NCI-H82 (cell line): ENCODE measurements around the gene UGT2A3.
"Not testable (repeated sequence)": the region's sequence is repeated elsewhere in the genome, so short reads cannot be mapped to it uniquely, and the experiment has no call there.

Experiments
- DNase-seq: peaks from one replicate; lab custom pipeline; 2025; lab: John Stamatoyannopoulos, UW

The UGT2A3 gene

DNA sequence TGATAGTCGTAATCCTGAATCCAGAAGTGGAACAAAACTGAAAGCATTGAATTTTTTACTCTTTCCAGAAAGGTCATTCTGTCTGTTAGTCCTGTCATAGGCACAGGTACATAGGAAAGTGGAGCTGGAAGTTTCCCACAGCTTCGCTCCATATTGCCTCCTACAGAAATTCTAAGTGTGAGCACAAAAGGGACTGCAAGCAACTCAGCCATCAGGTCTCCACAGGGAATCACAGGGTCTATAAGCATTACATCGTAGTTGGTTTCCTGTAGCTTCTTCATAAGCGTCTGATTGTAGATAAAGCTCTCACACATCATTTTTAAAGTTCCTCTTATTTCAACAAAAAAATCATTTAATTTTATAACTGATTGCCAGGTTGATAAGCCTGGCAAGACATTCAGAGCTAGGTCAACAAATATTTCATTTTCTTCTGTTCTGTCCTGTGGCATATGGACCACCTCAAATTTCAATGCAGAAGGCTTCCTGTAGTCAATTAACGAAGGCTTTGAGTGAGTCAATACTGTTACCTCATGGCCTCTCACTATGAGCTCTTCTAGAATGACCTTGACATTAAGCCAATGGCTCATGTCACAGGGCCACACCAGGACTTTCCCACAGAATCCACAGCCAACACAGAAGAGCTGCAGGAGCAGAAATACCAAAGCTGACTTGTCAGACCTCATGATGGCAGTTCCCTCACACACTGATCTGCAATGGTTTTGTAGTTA, at the start of gene UGT2A3:
UGT2A3 (minus strand) TSS at position 727 of the 728 bp plus-strand sequence; CDS start at position 683, 44 bp downstream.
- no peak for DNase-seq

DNA sequence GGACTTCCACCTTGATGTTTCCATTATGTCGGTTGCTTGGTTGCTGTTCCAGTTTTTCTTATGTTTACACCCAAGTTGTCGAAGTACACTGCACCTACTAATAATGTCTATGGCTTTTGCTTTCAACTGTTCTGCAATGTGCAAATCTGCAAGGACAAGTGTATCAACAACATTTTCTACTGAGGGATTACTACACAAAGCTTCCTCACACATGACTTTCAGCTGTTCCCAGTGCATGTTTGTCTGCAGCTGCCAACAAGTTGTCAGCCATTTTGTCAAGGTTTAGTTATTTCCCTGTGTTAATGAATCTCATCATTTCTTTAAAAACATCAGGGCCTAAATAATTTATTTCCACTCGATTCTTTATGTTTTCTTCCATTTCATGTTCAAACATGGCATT, 45.4 kb upstream of the UGT2A3 start:
- DNase-seq = no peak

DNA sequence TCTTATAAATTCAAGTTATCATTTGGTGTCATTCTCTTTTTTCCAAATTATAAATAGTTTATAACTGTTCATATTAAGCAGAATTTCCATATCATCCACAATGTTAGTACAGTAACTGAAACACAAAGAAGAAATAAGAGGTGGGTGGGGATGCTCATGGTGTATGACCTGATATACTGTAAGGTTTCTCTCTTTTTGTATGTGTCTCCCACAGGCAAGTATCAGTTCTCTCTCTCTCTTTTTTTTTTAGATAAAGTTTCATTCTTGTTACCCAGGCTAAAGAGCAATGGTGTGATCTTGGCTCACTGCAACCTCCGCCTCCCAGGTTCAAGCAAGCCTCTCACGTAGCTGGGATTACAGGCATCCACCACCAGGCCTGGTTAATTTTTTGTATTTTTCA, 43.7 kb upstream of the UGT2A3 start:
- no peak for DNase-seq

DNA sequence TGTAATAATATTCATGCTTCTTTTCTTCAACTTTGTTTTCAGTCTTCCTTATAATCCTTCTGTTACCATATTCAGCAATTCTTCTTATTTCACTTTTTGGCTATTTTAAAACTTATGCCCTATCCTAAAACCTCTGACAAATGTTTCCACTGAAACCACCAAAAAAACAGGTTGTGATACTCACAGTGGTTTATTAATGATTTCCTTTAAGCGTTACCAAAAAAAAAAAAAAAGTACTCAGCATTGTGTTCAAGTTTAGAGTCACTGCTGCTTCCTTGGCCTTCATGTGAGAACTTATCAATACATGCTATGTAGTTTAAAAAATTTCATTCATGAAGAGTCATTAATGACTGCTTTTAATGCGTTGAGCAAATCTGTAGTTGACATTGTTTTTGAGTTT, 35.4 kb upstream of the UGT2A3 start:
- DNase-seq = no peak

DNA sequence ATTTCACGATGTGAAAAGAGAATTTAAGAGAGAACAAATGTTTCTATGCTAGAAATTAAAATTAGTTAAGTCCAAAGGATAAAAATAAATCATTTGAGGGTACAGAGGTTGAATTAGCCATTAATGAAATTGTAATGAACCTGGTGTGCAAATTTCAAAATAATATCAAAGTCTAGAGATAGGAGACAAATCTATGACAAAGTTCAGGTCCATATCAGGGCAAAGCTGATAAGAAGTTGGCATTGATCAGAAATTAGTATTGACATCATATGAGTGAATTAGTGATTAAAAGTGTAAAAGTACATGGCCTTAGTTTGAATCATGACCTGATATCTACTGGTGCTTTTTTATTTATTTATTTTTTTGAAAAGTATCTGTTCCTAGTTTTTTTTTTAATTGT, 33.8 kb upstream of the UGT2A3 start:
- no peak for DNase-seq

DNA sequence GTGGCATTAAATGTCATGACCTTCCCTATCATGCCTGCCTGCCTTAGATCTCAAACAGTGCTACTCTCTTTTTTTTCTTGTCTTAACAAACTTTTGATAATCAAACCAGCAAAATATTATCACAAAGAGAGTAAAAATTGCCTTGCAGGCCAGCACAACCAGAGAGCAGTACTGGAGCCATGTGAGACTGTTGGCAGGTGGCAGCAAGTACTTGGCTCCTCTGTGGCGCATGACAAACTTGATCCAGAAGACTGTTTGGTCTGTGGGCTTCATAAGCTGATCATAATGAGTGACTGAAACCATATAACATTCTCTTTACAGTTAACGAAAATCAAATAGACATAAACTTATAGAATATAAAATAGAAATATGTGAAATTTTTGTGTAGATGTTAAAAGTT, 33.3 kb upstream of the UGT2A3 start:
- DNase-seq = no peak

DNA sequence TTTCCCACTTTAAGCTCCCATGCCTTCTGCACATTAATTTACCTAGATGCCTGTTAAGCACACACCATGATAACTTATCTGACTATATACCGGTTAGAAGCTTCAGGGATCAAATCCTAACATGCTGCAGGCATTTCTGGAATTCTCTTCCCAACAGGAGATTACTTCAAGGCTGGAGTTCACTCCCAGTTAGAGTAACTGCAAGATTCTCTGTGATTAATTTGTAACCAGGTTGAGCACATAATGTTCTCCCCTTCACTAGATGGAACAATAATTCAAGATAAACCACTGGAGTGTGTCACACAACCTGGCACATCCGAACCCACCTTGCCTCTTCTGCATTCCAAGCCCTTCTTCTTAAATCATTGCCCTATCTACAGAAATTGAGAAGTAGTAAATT, 11.8 kb upstream of the UGT2A3 start:
- no peak for DNase-seq

DNA sequence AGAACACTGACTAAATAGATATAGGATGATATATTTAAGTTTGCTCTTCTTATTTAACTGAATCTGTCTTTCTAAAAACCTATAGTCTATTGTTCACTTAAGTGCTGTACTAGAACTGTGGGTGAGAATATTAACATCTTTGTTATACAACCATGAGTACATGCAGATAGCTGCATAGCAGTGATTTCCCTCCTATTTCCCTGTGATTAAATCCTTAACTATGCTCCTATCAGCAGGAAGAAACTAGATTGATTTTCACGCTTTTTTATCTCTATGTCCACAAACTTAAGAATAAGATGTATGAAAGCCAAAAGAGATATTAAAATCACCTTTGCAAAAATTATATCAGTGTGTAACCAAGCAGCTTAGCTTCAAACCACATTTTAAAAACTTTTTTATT, 11.3 kb upstream of the UGT2A3 start:
- DNase-seq = no peak

DNA sequence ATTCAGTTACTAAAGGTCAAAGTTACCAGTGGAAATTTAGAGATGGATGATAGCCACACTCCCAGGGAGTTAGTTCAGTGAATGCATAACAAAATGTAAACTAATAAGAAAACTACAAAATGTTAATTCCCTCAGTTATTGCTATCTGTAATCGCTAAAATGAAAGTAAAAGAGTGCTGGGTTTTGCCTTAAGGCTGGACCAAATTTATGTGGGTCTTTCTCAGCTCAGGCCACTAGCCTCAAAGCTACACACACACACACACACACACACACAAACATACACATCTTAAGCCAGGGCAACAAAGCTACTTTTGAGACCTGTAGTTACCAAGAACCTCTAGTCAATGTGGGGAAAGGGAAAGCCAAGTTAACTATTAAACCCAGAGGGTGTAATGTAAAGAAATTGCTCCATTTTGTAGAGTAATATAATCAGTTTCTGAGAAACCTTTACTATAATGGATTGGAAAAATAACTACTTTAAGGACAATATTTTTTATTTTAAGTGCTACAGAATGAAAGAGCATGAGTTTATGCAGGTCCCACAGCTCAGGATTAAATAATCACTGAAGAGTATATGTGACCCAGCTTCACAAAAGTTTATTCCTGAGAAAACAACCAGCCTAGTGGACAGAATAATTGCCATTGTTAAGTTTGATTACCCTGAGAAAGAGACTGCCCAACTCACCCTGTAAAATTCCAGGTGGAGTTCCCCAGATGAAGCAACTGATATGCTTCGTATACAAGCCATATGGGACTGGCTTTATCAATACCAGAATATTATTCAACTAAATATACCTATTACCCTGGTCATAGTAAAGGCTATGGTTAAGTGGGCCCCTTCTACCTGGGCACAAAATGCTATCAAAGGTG, 8.9 kb upstream of the UGT2A3 start:
- no peak for DNase-seq

DNA sequence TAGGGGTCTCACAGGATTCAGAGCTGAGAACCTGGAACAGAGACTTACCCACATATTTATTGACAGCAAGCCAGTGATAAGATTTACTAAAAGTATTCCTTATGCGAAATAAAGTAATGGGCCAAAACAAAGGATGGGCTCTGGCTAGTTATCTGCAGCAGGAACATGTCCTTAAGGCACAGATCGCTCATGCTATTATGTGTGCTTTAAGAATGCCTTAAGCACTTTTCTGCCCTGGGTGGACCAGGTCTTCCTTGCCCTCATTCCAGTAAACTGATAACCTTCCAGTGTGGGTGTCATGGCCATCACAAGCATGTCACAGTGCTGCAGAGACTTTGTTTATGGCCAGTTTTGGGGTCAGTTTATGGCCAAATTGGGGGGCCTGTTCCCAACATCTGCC, 7.5 kb upstream of the UGT2A3 start:
- not testable (repeated sequence) for DNase-seq

DNA sequence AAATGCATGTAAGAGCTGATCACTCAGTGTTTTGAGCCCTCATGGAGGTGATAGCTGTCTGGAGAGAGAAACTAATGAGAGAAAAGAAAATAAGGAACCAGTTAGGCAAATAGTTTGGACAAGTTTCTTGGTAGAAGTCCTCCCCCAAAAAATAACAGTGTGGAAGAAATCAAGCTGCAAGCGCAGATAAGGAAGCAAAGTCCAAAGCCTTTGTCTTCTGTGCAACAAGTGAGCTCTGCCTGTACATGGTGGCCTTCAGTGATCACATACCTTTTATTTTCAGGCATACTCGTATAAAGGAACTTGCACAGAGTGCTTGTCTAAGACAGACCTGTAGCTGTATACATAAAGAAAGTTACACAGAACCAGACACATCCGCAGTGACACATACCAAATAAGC, 2.5 kb upstream of the UGT2A3 start:
- no peak for DNase-seq

DNA sequence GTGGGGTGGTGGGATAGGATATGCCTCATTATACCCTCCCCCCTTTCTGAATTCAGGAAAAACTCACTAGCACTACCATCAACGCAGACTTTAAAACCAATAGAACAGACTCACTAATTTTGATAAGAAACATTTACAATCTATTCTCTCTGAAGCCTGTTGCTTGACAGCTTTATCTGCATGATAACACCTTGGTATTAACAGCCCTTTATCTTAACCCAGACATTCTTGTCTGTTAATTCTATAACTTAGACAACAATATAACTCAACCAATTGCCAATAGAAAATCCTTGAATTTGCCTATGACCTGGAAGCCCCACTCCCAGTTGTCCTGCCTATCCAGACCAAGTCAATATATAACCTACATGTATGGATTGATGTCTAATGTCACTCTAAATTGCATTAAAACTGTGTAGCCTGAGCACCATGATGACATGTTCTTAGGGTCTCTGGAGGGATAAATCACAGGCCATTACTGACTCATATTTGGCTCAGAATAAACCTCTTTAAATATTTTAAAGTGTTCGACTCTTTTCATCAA, 1.5 kb upstream of the UGT2A3 start:
- no peak for DNase-seq

DNA sequence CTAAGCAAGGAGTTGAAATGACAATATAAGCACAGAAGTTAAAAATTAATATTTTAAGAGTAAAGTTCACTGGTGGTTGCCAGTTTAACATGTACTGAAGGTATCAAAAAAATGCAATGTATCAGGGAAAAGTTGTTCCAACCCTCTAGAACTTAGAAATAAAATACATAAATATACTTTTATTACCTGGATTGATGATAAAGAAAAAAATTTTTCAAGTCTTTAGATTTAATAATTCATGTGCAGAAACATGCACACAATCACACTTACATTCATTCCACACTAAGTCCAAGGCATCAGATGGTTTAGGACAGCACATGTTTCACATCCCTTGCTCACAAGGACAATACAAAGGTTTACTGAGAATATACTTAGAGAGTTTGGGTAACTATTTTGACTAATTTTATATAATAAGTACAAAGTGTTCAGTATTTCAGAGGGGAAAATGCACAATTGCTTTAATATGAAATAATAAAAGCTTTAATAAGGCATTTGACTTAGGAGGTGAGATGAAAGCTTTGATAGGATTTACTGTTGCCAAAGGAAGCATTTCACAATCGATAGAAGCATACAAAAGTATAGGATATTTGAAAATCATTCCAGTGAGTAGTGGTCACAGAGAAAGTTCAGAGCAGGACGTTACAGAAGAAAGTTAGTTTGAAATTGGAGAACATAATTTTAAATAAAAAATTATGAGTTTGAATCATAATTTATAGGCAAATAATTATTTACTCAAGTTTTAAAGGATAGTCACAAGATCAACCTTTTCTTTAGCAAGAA, 392 bp upstream of the UGT2A3 start:
- DNase-seq = no peak

DNA sequence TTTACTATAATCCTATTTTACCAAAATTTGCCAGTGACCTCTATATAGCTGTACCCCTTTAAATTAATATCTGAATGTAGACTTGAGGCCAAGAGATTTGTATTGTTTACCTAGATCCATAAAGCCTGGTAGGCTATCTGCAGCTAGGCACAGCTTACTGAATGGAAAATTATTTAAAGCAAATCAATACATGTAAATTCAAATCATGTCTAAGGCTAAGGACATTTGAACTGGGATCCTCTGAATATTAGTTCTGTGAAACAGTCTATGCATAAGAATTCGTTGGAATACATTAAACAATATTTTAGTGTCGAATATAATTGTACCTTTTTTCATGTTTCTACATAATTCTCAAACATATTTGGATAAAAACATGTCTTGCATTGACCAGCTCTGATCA, 1.6 kb downstream of the UGT2A3 start:
- no peak for DNase-seq

DNA sequence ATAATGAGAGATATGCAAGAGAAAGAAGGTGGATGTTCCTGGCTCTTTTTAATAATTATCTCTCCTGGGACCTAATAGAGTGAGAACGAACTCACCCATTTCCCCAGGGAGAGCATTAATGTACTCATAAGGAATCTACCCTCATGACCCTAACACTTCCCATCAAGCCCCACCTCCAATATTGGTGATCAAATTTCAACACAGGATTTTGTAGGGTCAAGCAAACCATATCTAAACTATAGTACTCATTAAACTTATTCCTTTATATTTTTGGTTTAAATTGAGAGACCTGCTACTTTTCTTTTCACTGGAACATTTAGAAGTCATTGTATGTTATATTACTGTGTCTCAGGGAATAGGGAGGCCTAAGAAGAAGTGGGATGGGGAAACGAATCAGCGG, 2.6 kb downstream of the UGT2A3 start:
- no peak for DNase-seq

DNA sequence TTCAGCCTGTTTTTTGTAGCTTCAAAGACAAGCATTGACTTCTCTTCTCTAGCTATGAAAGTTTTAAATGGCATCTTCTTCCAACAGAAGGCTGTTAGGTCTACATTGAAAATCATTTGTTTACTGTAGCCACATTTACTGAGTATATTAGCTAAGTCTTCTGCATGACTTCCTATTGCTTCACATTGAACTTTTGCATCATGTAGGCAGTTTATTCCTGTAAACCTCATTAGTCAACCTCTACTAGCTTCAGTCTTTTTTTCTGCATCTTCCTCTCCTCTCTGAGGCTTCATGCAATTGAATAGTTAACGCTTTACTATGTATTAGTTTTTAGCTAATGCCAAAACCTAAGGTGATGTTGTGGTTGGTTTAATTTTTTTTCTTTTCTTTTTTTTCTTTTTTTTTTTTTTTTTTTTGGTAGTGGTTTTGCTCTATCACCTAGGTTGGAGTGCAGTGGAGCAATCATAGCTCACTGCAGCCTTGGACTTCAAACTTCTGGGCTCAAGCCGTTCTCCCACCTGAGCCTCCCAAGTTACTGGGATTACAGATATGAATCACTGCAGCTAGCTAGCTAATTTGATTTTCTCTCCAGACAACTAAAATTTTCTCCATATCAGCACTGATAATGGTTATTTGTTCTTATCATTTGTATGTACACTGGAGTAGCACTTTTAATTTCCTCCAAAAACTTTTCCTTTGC, 3.4 kb downstream of the UGT2A3 start:
- DNase-seq = no peak

DNA sequence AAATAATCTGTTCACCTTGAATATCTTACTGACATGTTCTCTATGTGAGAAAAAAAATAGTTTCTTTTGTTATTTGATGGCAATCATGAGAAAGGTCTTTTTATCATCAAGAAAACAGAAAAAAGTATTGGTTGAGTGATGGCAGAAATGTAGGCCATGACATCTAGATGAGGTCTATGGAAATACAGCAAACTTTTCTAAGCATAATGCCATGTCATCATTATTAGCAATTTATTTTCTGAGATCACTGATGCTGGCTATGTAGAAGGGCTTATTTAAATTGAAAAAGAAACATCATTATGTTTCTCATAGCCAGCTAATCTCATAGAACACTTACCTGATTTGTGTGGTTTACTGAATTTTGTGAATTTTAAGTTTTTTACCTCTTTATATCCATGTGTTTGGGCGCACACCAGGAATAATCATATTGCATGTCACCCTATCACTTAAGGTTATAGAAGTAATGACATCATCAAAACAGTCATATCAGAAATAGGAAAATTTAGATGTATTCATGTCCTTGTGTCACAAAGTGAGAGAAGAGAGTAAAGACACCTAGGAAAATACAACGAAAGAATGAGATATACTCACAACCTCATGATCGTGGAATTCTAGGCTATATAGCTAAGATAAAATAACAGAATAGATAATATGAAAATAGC, 22.4 kb downstream of the UGT2A3 start:
- no peak for DNase-seq

DNA sequence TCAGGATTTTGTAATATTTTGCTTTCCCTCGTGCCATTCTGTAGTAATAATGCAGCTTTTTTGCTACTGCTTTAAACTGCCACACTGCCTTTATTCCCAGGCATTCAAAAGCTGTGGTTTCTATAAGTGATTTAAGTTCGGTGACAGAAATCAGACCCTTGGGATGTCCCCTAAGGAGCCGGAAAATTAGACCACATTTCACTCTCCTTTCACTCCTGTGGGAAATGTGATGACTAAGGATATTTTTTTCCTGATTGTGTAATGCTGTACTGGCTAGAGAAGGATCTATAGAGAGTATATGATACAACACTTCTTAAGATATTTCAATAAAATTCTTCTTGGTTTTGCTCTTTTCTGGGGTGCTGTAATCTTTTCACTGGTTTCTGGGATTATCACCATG, 24.4 kb downstream of the UGT2A3 start:
- no peak for DNase-seq

DNA sequence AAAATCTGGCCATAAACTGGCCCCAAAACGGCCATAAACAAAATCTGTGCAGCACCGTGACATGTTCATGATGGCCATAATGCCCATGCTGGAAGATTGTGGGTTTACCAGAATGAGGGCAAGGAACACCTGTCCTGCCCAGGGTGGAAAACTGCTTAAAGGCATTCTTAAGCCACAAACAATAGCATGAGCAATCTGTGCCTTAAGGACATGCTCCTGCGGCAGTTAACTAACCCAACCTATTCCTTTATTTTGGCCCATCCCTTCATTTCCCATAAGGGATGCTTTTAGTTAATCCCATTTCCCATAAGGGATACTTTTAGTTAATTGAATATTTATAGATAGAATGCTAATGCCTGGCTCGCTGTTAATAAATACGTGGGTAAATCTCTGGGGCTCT, 29.4 kb downstream of the UGT2A3 start:
- not testable (repeated sequence) for DNase-seq

DNA sequence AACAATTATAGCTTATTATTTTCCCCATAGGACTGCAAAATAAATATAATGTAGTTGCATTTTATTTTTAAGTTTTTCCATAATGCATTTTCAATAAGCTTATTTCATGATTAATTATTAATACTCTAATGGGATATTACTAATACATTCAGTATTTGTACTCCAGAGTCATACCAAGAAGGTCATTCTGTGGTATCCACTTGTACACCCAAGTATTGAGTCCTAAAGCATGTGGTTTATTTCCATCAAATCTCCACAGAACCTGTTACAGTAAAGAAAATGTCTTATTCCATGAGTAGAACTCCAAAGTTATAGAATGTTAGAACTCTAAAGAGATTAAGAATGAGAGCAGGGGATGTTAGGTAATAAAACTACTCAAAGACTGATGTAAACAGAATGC, 30.6 kb downstream of the UGT2A3 start:
- DNase-seq = no peak

DNA sequence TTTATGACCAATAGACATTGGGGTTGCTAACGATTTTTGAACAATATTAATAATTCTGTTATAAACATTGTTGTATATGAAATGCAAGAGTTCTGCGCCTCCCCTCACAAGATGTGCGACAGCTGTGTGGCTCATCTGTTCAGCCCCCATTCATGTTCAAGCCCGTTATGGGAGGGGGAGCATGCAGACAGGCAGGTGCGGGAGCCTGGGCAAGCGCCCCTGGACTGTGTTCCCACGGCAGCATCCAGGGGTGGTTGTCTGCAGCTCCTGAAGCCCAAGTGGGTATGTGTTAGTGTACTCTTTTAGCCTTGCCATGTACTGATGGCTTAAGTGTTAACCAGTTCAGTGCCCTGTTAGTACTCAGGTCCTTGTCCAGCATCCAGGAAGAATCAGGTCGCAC, 34.6 kb downstream of the UGT2A3 start:
- DNase-seq = no peak
